Measurements from ENCODE around the gene DRAXIN. TPM values are rescaled to one million over a fixed set of nuclear protein-coding genes. Genes with fewer than 3 reads are reported as not detected.
"Not testable (repeated sequence)": the region's sequence is repeated elsewhere in the genome, so short reads cannot be mapped to it uniquely, and the experiment has no call there.

The DRAXIN gene, protein sequence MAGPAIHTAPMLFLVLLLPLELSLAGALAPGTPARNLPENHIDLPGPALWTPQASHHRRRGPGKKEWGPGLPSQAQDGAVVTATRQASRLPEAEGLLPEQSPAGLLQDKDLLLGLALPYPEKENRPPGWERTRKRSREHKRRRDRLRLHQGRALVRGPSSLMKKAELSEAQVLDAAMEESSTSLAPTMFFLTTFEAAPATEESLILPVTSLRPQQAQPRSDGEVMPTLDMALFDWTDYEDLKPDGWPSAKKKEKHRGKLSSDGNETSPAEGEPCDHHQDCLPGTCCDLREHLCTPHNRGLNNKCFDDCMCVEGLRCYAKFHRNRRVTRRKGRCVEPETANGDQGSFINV
- 100 to 1,000 TPM in 1 of 8 experiments, 10 to 100 TPM in 4, under 1 TPM in 2, not detected in 1; 0.10 to 100 (median 78.0) TPM for total RNA-seq

DNA sequence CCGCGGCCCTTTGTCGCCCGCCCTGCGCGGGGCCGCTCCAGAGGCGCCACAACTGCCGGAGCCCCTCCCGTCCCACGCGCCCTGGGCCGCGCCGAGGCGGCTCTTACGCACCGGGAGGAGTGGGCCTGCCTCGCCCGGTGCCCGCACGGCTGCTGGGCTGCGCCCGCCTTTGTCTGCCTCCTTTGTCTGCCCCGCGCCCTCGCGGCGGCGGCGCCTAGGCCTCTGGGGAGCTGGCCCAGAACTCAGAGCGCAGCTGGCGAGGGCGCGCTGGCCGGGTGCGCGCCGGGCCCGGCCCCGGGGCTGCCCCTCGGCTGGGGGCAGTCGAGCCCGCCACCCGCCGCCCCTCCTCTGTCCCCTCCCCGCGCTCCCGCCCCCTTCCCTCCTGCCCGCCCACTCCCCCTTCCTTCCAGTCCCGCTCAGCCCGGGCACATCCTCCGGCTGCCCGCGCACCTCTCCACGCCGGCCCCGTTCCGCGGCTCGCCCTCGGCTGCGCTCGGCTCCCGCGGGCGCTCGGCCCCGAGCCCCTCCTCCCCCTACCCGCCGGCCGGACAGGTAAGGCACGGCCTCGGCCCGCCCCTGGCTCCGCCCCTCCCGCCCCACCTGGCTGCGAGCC, at the start of gene DRAXIN:
Gene DRAXIN, plus strand, starts transcription at position 409 of the 613 bp plus-strand sequence. CDS start 14,549 bp downstream, outside the sequence.
- Histone ChIP-seq H3K27ac (peak within 1 kb of the TSS; percentile 98), H3K4me3 (peak within 1 kb of the TSS; percentile 51 to 96 (median 74)), H3K4me1 (replicated peaks in 1 of 2) (peaks cover 31 to 44% of the 10 kb centered on the region in 2 donors)
- in situ Hi-C loops (cut with MboI; ENCODE audit: low pct_unique_long_range_greater_than_20kb in 2 of 9, low sequenced_read_pairs in 9 of 9, unreplicated experiment in 9 of 9): no loop called here
- 0 to 4% (median 0%) methylated on average over 1 to 12 of the region's 78 CpGs; no CpG with 5 or more reads in 7 of the 10 experiments for WGBS, 10 experiments
- peak; percentile 15 to 73 (median 67) for ATAC-seq (replicated peaks in 6 of 8)

DNA sequence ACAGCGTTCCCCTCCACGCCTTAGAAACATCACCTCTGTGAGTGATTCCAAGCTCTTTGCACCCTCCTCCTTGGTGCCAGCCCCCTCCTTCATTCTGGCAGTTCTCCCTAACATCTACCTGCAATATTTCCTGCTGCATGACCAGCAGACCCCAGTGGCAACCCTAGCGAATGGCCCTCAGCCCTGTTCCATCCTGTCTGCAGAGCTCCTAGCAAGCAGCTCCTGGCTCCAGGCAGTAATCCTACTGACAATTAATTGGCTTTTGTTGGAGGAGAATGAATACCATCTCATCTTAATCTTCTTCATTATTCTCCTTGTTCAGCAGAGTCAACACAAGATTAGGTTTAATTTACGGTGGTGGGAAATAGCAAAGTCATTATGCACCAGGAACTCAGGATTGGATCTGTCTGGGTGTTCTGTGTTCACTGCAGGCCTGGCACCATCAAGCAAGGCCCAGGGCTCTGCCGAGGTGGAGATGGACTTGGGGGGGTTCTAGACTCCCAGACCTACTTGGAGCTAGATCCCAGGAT, 49.7 kb upstream of the DRAXIN start:
- peak in 2 of 8 experiments; percentile 5 to 8 for ATAC-seq (replicated peaks in 6 of 8)
- H3K4me1 ChIP-seq (replicated peaks in 1 of 2): peaks cover 8 to 23% of the 10 kb centered on the region in 2 donors
- no peak overlapping the region for H3K4me3 ChIP-seq
- in situ Hi-C loops (cut with MboI; ENCODE audit: low pct_unique_long_range_greater_than_20kb in 2 of 9, low sequenced_read_pairs in 9 of 9, unreplicated experiment in 9 of 9): loop anchor here in 8 of 9 experiments (10.0 to 25.0 kb wide), 6 partner anchors 155 to 607 kb away; partner anchors contain the start of genes MASP2 (in 4 of the 8) and DISP3 (in 1 of the 8)
- H3K27ac ChIP-seq: no peak overlapping the region
- WGBS, 10 experiments: 0 to 65% (median 53%) methylated on average over 1 to 3 of the region's 5 CpGs; no CpG with 5 or more reads in 5 of the 10 experiments

DNA sequence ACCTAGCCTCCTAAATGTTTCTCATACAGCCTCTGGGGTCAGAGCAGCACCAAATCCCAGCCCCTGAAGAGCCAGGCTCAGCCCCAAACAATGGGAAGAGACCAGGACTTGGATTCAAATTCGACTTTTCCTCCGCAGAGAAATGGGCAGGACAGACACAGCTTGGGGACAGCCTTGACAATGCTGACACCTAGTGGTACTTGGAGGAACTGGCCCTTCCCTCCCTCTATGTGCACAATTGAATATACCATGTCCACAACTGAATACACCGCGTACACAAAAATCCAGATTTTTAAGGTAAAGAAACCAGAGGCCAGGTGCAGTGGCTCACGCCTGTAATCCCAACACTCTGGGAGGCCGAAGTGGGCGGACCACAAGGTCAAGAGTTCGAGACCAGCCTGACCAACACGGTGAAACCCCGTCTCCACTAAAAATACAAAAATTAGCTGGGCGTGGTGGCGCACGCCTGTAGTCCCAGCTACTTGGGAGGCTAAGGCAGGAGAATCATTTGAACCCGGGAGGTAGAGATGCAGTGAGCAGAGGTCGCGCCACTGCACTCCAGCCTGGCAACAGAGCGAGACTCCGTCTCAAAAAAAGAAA, 49.0 kb upstream of the DRAXIN start:
- peaks cover 8 to 17% of the 10 kb centered on the region in 2 donors for H3K4me1 ChIP-seq (replicated peaks in 1 of 2)
- peak; percentile 60 to 88 (median 70) for ATAC-seq (replicated peaks in 6 of 8)
- WGBS, 10 experiments: 24 to 51% (median 39%) methylated on average over 6 to 16 of the region's 18 CpGs; no CpG with 5 or more reads in 2 of the 10 experiments
- H3K4me3 ChIP-seq, H3K27ac ChIP-seq: not testable (repeated sequence)
- in situ Hi-C loops (cut with MboI; ENCODE audit: low pct_unique_long_range_greater_than_20kb in 2 of 9, low sequenced_read_pairs in 9 of 9, unreplicated experiment in 9 of 9): loop anchor here in 8 of 9 experiments (10.0 to 25.0 kb wide), 6 partner anchors 155 to 608 kb away; partner anchors contain the start of genes MASP2 (in 4 of the 8) and DISP3 (in 1 of the 8)

DNA sequence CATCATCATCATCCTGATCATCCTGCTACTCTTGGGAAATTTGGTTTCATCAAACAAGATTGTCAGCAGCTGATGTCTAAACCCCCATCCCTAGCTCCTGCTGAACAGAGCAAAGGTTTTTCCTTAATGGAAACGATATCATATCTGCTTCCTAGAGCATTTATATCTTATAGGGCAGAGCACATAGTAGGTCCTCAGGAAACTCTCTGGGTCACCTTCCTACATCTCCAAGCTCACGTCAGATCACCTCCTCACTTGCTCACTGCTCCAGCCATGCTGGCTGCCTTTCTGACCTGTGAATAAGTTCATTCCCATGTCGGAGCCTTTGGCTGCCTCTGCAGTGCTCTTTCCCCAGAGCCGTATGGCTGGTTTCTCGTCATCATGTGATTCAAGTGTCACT, 47.7 kb upstream of the DRAXIN start:
- WGBS, 10 experiments: 0 to 86% (median 46%) methylated on average over 1 to 5 of the region's 5 CpGs; no CpG with 5 or more reads in 1 of the 10 experiments
- in situ Hi-C loops (cut with MboI; ENCODE audit: low pct_unique_long_range_greater_than_20kb in 2 of 9, low sequenced_read_pairs in 9 of 9, unreplicated experiment in 9 of 9): loop anchor here in 8 of 9 experiments (10.0 to 25.0 kb wide), 6 partner anchors 156 to 609 kb away; partner anchors contain the start of genes MASP2 (in 4 of the 8) and DISP3 (in 1 of the 8)
- peaks cover 7 to 9% of the 10 kb centered on the region in 2 donors for H3K4me1 ChIP-seq (replicated peaks in 1 of 2)
- no peak for ATAC-seq (replicated peaks in 6 of 8)
- no peak overlapping the region for H3K4me3 ChIP-seq
- no peak overlapping the region for H3K27ac ChIP-seq

DNA sequence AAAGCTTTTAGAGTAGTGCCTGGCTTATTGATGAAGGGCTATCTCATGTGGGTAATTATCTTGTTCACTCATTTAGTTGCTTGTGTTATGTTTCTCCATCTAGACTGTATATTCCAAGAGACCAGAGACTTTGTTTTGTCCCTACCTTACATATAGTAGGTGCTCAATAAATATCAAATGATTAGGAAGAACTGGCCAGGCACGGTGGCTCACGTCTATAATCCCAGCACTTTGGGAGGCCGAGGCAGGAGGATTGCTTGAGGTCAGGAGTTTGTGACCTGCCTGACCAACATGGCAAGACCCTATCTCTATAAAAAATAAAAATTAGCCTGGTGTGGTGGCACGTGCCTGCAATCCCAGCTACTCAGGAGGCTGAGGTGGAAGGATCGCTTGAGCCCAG, 46.2 kb upstream of the DRAXIN start:
- H3K4me3 ChIP-seq: no peak overlapping the region
- ATAC-seq (replicated peaks in 6 of 8): no peak
- H3K4me1 ChIP-seq (replicated peaks in 1 of 2): peaks cover 0 to 7% of the 10 kb centered on the region in 2 donors
- in situ Hi-C loops (cut with MboI; ENCODE audit: low pct_unique_long_range_greater_than_20kb in 2 of 9, low sequenced_read_pairs in 9 of 9, unreplicated experiment in 9 of 9): loop anchor here in 8 of 9 experiments (10.0 to 25.0 kb wide), 6 partner anchors 158 to 610 kb away; partner anchors contain the start of genes MASP2 (in 4 of the 8) and DISP3 (in 1 of the 8)
- no peak overlapping the region for H3K27ac ChIP-seq
- 24 to 92% (median 84%) methylated on average over 2 to 5 of the region's 5 CpGs; no CpG with 5 or more reads in 4 of the 10 experiments for whole genome bisulfite sequencing, 10 experiments

DNA sequence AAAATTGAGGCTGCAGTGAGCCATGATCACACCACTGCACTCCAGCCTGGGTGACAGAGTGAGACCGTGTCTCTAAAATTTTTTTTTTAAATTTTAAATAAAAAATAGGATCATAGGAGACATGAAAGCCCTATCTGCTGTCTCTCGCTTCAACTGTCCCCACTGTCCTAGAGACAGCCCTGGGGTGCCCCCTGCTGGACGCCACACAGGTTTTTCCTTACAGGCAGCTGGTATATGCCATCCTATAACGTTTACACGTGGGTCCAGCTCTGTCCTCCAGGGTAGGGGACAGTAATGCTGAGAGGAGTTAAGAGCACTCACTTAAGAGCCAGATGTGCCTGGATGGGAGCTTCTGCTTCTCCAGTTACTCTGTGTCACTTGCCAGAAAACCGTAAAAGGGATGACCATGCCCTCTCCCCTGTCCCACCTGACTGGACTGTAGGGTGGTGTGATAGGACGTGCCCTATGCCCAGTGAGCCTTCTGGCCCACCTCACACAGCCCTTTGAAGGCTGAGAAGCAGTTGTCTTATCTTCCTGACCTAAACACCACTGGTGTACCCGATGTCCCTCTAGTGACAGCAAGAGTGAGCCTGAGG, 45.7 kb upstream of the DRAXIN start:
- 0 to 80% (median 8%) methylated on average over 1 to 7 of the region's 8 CpGs; no CpG with 5 or more reads in 3 of the 10 experiments for WGBS, 10 experiments
- H3K27ac ChIP-seq: no peak overlapping the region
- no peak overlapping the region for H3K4me3 ChIP-seq
- peaks cover 2 to 10% of the 10 kb centered on the region in 2 donors for H3K4me1 ChIP-seq (replicated peaks in 1 of 2)
- in situ Hi-C loops (cut with MboI; ENCODE audit: low pct_unique_long_range_greater_than_20kb in 2 of 9, low sequenced_read_pairs in 9 of 9, unreplicated experiment in 9 of 9): loop anchor here in 8 of 9 experiments (10.0 to 25.0 kb wide), 6 partner anchors 158 to 611 kb away; partner anchors contain the start of genes MASP2 (in 4 of the 8) and DISP3 (in 1 of the 8)
- ATAC-seq (replicated peaks in 6 of 8): peak; percentile 30 to 65 (median 56)

DNA sequence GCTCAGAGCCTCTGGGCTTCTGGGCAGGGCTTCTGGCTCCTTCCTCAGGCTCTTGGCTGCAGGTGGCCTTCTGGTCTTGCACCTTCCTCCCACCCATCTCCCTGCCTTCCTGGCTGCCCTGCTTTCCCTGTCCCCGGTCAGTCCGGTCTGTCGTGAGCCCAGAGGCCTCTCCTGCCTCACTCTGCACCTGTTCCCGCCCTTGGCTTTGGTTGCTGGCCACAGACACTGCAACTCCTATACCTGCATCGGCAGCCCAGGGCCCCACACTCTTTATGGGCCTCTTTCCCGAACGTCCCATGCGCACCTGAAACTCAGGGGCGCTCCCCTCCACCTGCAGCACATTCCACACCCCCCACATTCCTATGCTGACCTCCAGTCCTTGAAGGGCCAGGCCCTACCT, 45.2 kb upstream of the DRAXIN start:
- Histone ChIP-seq H3K27ac (no peak overlapping the region), H3K4me3 (no peak overlapping the region), H3K4me1 (replicated peaks in 1 of 2) (peaks cover 2 to 11% of the 10 kb centered on the region in 2 donors)
- WGBS, 10 experiments: 0 to 84% (median 46%) methylated on average over 1 to 5 of the region's 9 CpGs; no CpG with 5 or more reads in 5 of the 10 experiments
- ATAC-seq (replicated peaks in 6 of 8): no peak
- in situ Hi-C loops (cut with MboI; ENCODE audit: low pct_unique_long_range_greater_than_20kb in 2 of 9, low sequenced_read_pairs in 9 of 9, unreplicated experiment in 9 of 9): loop anchor here in 8 of 9 experiments (10.0 to 25.0 kb wide), 6 partner anchors 159 to 612 kb away; partner anchors contain the start of genes MASP2 (in 4 of the 8) and DISP3 (in 1 of the 8)

DNA sequence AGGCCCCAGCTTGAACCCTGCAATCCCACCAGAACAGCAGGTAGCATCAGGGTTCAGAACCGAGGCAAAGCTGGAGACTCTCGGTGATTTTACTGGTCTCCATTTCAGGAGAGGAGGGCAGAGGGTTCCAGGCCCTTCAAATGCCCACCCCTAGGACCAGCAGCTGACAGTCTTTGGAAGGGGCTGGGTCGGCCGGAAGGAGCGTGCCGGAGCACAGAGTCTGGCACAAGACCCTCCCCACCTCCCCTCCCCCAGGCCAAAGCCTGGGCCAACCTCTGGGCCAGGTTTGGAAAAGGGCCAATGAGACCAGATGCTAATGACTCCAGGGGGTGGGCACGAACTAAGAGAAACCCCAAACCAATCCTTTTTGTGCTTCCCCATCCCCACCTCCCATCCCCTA, 44.2 kb upstream of the DRAXIN start:
- peaks cover 2 to 11% of the 10 kb centered on the region in 2 donors for H3K4me1 ChIP-seq (replicated peaks in 1 of 2)
- H3K4me3 ChIP-seq: no peak overlapping the region
- no peak overlapping the region for H3K27ac ChIP-seq
- no peak for ATAC-seq (replicated peaks in 6 of 8)
- 58 to 88% (median 75%) methylated on average over 2 to 6 of the region's 7 CpGs; no CpG with 5 or more reads in 7 of the 10 experiments for WGBS, 10 experiments
- in situ Hi-C loops (cut with MboI; ENCODE audit: low pct_unique_long_range_greater_than_20kb in 2 of 9, low sequenced_read_pairs in 9 of 9, unreplicated experiment in 9 of 9): loop anchor here in 8 of 9 experiments (10.0 to 25.0 kb wide), 6 partner anchors 160 to 613 kb away; partner anchors contain the start of genes MASP2 (in 4 of the 8) and DISP3 (in 1 of the 8)

DNA sequence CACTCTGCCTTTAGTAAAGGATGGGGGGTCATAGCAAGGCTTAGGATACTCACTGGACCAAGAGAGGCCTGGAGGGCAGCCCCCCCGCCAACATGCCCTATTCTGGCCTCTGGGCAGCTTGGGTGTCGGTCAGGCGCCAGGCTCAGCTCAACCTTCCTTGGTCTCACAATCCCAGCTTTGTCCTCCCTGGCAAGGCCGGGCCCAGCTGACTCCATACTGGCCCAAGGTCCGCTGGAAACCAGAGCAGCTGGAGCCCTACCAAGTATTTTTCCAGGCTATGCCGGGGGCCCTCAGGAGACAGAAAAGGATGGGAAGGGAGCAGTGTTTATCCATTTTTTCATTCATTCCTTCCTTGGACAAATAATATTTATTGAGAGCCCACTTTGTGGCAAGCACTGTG, 43.5 kb upstream of the DRAXIN start:
- Histone ChIP-seq H3K27ac (no peak overlapping the region), H3K4me3 (no peak overlapping the region), H3K4me1 (replicated peaks in 1 of 2) (peaks cover 2 to 11% of the 10 kb centered on the region in 2 donors)
- ATAC-seq (replicated peaks in 6 of 8): no peak
- 0 to 91% (median 80%) methylated on average over 1 to 6 of the region's 6 CpGs; no CpG with 5 or more reads in 4 of the 10 experiments for WGBS, 10 experiments
- in situ Hi-C loops (cut with MboI; ENCODE audit: low pct_unique_long_range_greater_than_20kb in 2 of 9, low sequenced_read_pairs in 9 of 9, unreplicated experiment in 9 of 9): loop anchor here in 8 of 9 experiments (10.0 to 25.0 kb wide), 6 partner anchors 161 to 613 kb away; partner anchors contain the start of genes MASP2 (in 4 of the 8) and DISP3 (in 1 of the 8)

DNA sequence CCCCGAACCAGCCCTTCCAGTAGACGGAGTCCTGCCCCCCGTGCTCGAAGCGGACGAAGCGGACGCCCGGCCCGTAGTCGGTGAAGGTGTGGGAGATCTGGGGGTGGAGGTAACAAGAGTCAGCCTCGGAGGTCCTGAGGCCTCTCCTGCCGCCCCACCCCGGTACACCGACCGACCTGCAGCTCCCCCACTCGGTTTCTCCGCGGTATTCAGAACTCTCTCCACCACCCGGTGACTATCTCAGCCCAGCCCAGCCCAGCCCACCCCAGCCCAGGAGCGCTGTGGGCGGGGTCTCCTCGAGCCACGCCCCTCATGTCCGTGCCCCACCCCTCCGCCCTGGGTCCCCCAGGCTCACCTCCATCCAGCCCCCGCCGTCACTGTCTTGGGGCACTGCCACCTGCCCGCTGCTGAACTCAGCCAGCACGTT, 42.8 kb upstream of the DRAXIN start:
- 27 to 36% (median 31%) methylated on average over 9 to 11 of the region's 30 CpGs; no CpG with 5 or more reads in 7 of the 10 experiments for WGBS, 10 experiments
- in situ Hi-C loops (cut with MboI; ENCODE audit: low pct_unique_long_range_greater_than_20kb in 2 of 9, low sequenced_read_pairs in 9 of 9, unreplicated experiment in 9 of 9): loop anchor here in 8 of 9 experiments (10.0 to 25.0 kb wide), 6 partner anchors 161 to 614 kb away; partner anchors contain the start of genes MASP2 (in 4 of the 8) and DISP3 (in 1 of the 8)
- Histone ChIP-seq H3K4me1 (replicated peaks in 1 of 2) (peaks cover 2 to 11% of the 10 kb centered on the region in 2 donors), H3K27ac (no peak overlapping the region), H3K4me3 (no peak overlapping the region)
- ATAC-seq (replicated peaks in 6 of 8): peak in 6 of 8 experiments; percentile 8 to 38 (median 21)

DNA sequence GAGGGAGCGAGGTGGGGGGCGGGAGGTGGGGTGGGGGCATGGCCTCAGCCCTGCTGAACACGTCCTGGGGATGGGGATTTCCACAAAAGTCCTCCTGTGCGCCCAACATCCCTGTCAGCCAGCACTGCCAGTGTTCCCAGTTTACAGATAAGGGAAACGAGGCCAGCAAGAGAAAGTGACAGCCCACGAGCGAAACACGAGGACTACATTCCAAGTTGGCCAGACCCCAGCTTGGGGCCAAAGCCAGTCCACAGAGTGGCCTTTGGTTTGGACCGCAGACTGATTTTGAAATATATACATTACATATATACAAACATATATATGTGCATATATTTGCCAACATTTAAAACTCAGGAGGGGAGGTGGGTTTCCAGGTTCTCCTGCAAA, 42.3 kb upstream of the DRAXIN start:
- no peak for ATAC-seq (replicated peaks in 6 of 8)
- no peak overlapping the region for H3K27ac ChIP-seq
- peaks cover 2 to 11% of the 10 kb centered on the region in 2 donors for H3K4me1 ChIP-seq (replicated peaks in 1 of 2)
- no peak overlapping the region for H3K4me3 ChIP-seq
- in situ Hi-C loops (cut with MboI; ENCODE audit: low pct_unique_long_range_greater_than_20kb in 2 of 9, low sequenced_read_pairs in 9 of 9, unreplicated experiment in 9 of 9): loop anchor here in 8 of 9 experiments (10.0 to 25.0 kb wide), 6 partner anchors 162 to 614 kb away; partner anchors contain the start of genes MASP2 (in 4 of the 8) and DISP3 (in 1 of the 8)
- WGBS, 10 experiments: 29 to 40% (median 37%) methylated on average over 1 to 5 of the region's 9 CpGs; no CpG with 5 or more reads in 7 of the 10 experiments
